ENCODE results near the gene SPIRE1. TPM values are rescaled to one million over a fixed set of nuclear protein-coding genes. Genes with fewer than 3 reads are reported as not detected.

The SPIRE1 gene
- total RNA-seq, 1 experiment from 2014 or later, result 31.6 TPM

DNA sequence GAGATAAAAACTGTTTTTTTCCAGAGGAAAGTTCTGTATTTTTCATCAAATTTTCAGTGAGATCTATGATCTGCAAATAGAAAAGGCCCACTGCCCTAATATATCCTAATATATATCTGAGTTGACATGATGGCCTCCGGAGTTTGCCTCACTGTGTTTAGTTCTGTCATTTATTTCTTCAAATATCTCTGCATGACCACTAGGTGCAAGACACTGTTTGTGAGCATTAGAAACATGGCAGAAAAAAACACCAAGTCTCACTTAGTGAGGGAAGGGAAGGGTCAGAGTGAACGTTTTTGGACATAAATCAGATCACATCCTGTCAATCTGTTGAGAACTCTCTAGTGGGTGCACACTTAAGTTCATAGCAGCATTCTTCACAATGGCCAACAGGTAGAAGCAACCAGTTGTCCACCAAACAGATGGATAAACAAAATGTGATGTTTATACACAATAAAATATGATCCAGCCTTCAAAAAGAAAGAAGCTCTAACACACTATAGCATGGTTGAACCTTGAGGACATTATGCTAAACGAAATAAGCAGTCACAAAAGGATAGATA is 53.4 kb downstream of the SPIRE1 start:
- no peak for DNase-seq (ENCODE audit: low read depth in 1 of 2, low spot score in 2 of 2)
- Histone ChIP-seq H3K4me3 (no peak overlapping the region), H3K36me3 (no peaks in the 10 kb centered on the region), H3K9me3 (replicated peaks) (no peaks in the 10 kb centered on the region), H3K27ac (no peak overlapping the region), H3K4me1 (replicated peaks) (peaks cover 32% of the 10 kb centered on the region), H3K27me3 (replicated peaks) (no peaks in the 10 kb centered on the region)

DNA sequence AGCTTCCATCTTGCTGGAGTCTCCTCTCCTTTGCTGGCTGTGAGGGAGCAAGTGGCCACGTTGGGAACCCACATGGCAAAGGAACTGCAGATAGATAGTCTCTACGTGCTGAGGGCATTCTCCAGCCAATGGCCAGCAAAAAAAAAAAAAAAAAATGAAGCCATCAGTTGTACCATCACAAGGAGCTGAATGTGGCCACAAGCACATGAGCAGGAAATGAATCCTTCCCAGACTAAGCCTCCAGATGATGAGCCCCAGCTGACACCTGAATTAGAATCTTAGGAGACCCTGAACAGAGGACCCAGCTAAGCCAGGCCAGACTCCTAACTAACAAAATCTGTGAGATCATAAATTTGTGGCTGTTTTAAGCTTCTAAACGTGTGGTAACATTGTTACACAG is 57.9 kb downstream of the SPIRE1 start:
- DNase-seq (ENCODE audit: low read depth in 1 of 2, low spot score in 2 of 2), result no peak
- Histone ChIP-seq H3K36me3 (no peaks in the 10 kb centered on the region), H3K27ac (no peak overlapping the region), H3K9me3 (replicated peaks) (no peaks in the 10 kb centered on the region), H3K4me3 (no peak overlapping the region), H3K27me3 (replicated peaks) (no peaks in the 10 kb centered on the region), H3K4me1 (replicated peaks) (peaks cover 25% of the 10 kb centered on the region)

DNA sequence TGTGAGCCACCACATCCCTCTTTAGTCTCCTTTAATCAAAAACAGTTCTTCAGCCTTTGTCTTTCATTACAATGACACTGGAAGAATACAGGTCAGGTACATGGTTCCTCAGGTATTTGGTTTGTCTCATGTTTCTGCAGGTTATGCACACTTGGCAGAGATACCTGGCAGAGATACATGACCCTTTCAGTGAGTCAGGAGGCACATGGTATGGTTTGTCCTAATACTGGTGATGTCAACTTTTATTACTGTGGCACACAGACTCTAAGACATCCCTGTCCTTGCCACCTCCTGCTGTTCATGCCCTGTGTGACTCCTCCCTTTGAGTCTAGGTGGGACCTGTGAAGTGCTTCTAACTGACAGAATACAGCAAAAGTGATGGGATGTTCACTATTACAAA is 58.4 kb downstream of the SPIRE1 start:
- no peak overlapping the region for H3K27ac ChIP-seq
- no peaks in the 10 kb centered on the region for H3K9me3 ChIP-seq (replicated peaks)
- H3K27me3 ChIP-seq (replicated peaks), result no peaks in the 10 kb centered on the region
- H3K4me1 ChIP-seq (replicated peaks), result peaks cover 22% of the 10 kb centered on the region
- H3K4me3 ChIP-seq, result no peak overlapping the region
- H3K36me3 ChIP-seq, result no peaks in the 10 kb centered on the region
- DNase-seq (ENCODE audit: low read depth in 1 of 2, low spot score in 2 of 2), result no peak

DNA sequence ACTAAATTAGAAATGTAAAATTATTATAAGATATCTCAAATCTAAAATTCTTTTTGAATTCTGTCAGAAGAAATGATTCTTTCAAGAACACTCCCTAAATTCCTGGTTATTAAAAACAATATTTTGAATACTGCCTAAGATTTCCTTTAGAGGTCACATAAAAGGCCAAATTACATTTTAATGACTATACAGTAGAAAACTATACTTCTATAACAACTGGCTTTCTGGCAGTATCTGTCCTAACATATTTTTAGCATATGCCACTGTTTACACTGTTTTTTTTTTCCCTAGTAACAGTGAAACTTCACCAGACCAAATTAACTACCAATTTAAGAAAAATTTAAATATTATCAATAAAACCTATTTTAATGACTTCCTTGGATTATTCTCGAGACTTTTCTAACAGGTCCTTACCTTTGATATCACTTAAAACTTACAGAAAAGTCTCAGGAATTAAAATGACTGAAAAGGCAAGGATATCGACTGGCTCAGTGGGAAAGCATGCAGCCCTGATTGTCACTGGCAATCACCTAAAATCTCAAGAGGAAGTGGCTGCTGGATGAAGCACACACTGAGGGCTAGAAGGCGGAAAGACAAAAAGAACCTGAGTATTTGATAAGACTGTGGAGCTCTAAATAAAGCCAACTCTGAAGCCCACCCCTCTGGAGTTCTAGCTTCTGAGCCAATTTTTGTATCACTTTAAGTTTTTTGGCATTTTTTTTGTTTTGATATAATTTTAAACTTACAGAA is 59.6 kb downstream of the SPIRE1 start:
- H3K27me3 ChIP-seq (replicated peaks), result no peaks in the 10 kb centered on the region
- peak overlapping the region; percentile 76 for H3K27ac ChIP-seq
- no peak overlapping the region for H3K4me3 ChIP-seq
- no peaks in the 10 kb centered on the region for H3K36me3 ChIP-seq
- H3K9me3 ChIP-seq (replicated peaks), result no peaks in the 10 kb centered on the region
- peak in 1 of 2 experiments; percentile 34 for DNase-seq (ENCODE audit: low read depth in 1 of 2, low spot score in 2 of 2)
- peaks cover 21% of the 10 kb centered on the region for H3K4me1 ChIP-seq (replicated peaks)

DNA sequence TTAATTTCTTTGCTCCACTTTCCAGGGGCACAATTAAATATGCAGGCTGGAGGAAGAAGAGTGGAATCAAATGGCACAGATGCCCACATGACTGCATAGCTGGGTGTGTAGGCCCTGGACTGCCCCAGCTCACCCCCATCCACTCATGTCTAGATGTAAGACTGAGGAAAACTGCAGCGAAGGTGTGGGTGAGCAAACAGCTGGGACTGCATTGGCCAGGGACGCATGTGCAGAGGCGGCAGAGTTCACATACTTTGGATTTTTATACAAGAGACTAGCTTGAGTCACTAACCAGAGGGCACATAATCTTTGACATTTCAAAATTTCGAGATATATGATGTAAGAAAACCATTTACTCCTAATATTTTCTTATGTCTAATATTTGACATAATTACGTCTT is 60.1 kb downstream of the SPIRE1 start:
- H3K4me3 ChIP-seq, result no peak overlapping the region
- H3K36me3 ChIP-seq, result no peaks in the 10 kb centered on the region

GRCh38 chr18:12595571-12596255 is 62.2 kb downstream of the SPIRE1 start:
- H3K4me1 ChIP-seq (replicated peaks), result peaks cover 21% of the 10 kb centered on the region
- no peak for DNase-seq (ENCODE audit: low read depth in 1 of 2, low spot score in 2 of 2)
- no peaks in the 10 kb centered on the region for H3K27me3 ChIP-seq (replicated peaks)
- no peaks in the 10 kb centered on the region for H3K9me3 ChIP-seq (replicated peaks)
- no peak overlapping the region for H3K4me3 ChIP-seq
- no peaks in the 10 kb centered on the region for H3K36me3 ChIP-seq
- H3K27ac ChIP-seq, result no peak overlapping the region

More for the DNA sequence above, 60.1 kb downstream of the SPIRE1 start:
- H3K9me3 ChIP-seq (replicated peaks), result no peaks in the 10 kb centered on the region
- peak; percentile 56 to 67 for DNase-seq (ENCODE audit: low read depth in 1 of 2, low spot score in 2 of 2)
- H3K27ac ChIP-seq, result peak overlapping the region; percentile 76
- H3K4me1 ChIP-seq (replicated peaks), result peaks cover 21% of the 10 kb centered on the region
- no peaks in the 10 kb centered on the region for H3K27me3 ChIP-seq (replicated peaks)

DNA sequence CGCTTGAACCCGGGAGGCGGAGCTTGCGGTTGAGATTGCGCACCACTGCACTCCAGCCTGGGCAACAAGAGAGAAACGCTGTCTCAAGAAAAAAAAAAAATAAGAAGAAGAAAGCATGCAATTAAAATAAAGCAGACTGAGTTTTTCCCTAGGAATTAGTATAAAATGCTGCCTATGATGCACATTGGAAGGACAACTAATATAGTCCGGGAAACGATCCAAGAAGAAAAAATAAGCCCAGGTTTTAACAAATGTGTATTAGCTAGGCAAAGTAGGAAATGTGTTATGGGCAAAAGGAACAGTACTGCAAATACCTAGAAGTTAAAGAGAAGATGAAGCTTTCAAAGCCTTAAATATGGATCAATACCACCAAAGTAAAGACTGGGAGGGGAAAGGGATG is 64.0 kb downstream of the SPIRE1 start:
- no peaks in the 10 kb centered on the region for H3K27me3 ChIP-seq (replicated peaks)
- DNase-seq (ENCODE audit: low read depth in 1 of 2, low spot score in 2 of 2), result no peak
- H3K27ac ChIP-seq, result no peak overlapping the region
- H3K4me3 ChIP-seq, result no peak overlapping the region
- H3K4me1 ChIP-seq (replicated peaks), result peaks cover 19% of the 10 kb centered on the region
- no peaks in the 10 kb centered on the region for H3K36me3 ChIP-seq
- H3K9me3 ChIP-seq (replicated peaks), result no peaks in the 10 kb centered on the region

GRCh38 chr18:12592597-12593127 is 65.2 kb downstream of the SPIRE1 start:
- Histone ChIP-seq H3K4me3 (no peak overlapping the region), H3K4me1 (replicated peaks) (peaks cover 7% of the 10 kb centered on the region), H3K9me3 (replicated peaks) (no peaks in the 10 kb centered on the region), H3K36me3 (no peaks in the 10 kb centered on the region), H3K27ac (no peak overlapping the region), H3K27me3 (replicated peaks) (no peaks in the 10 kb centered on the region)
- DNase-seq (ENCODE audit: low read depth in 1 of 2, low spot score in 2 of 2), result no peak

GRCh38 chr18:12589448-12589847 is 68.5 kb downstream of the SPIRE1 start:
- H3K9me3 ChIP-seq (replicated peaks), result no peaks in the 10 kb centered on the region
- DNase-seq (ENCODE audit: low read depth in 1 of 2, low spot score in 2 of 2), result no peak
- no peaks in the 10 kb centered on the region for H3K27me3 ChIP-seq (replicated peaks)
- no peaks in the 10 kb centered on the region for H3K4me1 ChIP-seq (replicated peaks)
- H3K4me3 ChIP-seq, result no peak overlapping the region
- H3K27ac ChIP-seq, result no peak overlapping the region
- no peaks in the 10 kb centered on the region for H3K36me3 ChIP-seq

GRCh38 chr18:12586956-12587355 is 71.0 kb downstream of the SPIRE1 start:
- H3K9me3 ChIP-seq (replicated peaks), result no peaks in the 10 kb centered on the region
- no peaks in the 10 kb centered on the region for H3K4me1 ChIP-seq (replicated peaks)
- no peak overlapping the region for H3K27ac ChIP-seq
- DNase-seq (ENCODE audit: low read depth in 1 of 2, low spot score in 2 of 2), result no peak
- no peak overlapping the region for H3K4me3 ChIP-seq
- H3K36me3 ChIP-seq, result no peaks in the 10 kb centered on the region
- H3K27me3 ChIP-seq (replicated peaks), result no peaks in the 10 kb centered on the region

- Histone ChIP-seq H3K27me3 (replicated peaks) (no peaks in the 10 kb centered on the region), H3K9me3 (replicated peaks) (no peaks in the 10 kb centered on the region), H3K27ac (no peak overlapping the region), H3K4me1 (replicated peaks) (no peaks in the 10 kb centered on the region), H3K4me3 (no peak overlapping the region), H3K36me3 (no peaks in the 10 kb centered on the region)
- DNase-seq (ENCODE audit: low read depth in 1 of 2, low spot score in 2 of 2), result no peak
These were observed 72.7 kb downstream of the SPIRE1 start for GRCh38 chr18:12585218-12585617.

DNA sequence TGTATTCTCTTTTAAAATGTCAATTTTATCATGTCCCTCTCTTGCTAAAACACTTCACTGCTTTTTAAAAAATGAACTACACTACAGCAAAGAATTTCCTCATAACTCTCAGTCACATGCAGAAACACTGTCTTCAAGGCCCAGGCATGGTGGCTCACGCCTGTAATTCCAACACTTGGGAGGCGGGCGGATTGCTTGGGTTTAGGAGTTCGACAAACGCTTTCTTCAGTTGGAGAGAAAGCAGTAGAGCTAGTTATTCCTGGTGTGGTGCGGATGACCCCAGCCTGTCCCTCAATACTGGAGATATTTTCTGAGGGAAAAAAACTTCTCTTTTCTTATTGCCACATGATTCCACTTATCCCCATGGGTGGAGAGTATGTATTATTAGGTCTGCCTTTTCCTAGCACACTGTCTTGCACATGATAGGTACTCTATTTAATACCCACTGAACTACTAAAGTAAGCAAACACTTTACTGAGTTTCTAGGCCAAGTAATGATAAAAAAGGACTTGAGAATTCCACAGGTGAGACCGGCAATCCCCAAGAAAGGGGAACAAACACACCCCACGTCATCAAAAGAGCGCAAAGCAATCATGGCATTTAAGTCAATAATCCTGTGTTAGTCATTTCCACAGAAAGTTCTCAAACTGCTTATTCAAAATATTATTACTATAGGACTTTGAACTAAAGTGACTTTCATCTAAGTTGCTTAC is 77.1 kb downstream of the SPIRE1 start:
- Histone ChIP-seq H3K9me3 (replicated peaks) (no peaks in the 10 kb centered on the region; the same call in 1 of the 2 replicates), H3K4me1 (replicated peaks) (no peaks in the 10 kb centered on the region), H3K27me3 (replicated peaks) (no peaks in the 10 kb centered on the region), H3K4me3 (no peak overlapping the region), H3K36me3 (no peaks in the 10 kb centered on the region), H3K27ac (no peak overlapping the region)
- no peak for DNase-seq (ENCODE audit: low read depth in 1 of 2, low spot score in 2 of 2)

DNA sequence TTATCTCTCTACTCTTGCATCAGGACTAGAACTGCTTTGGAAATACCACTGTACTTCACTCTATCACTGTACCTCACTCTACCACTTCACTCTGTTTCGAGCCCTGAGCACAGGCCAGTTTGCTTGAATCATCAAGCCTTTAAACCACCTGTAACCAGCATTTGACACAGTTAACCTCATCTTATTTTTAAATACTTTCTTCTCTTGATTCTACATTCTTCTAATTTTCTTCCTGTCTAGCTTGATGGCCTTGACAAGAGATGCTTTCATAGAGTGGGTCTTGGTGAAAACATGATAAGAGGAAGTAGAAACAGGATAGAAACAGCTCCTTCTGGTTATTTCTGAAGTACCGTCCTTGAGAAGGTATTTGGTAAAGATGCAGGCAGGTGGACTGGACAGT is 78.1 kb downstream of the SPIRE1 start:
- Histone ChIP-seq H3K4me3 (no peak overlapping the region), H3K27me3 (replicated peaks) (no peaks in the 10 kb centered on the region), H3K27ac (no peak overlapping the region), H3K9me3 (replicated peaks) (no peaks in the 10 kb centered on the region; the same call in 1 of the 2 replicates), H3K4me1 (replicated peaks) (peaks cover 2% of the 10 kb centered on the region; the same call in 1 of the 2 replicates), H3K36me3 (no peaks in the 10 kb centered on the region)
- DNase-seq (ENCODE audit: low read depth in 1 of 2, low spot score in 2 of 2), result no peak
